Measurements from ENCODE around the gene PTRH1.
A peak's percentile ranks its signal among the peaks of the same experiment; 100 is the strongest.

The PTRH1 gene

DNA sequence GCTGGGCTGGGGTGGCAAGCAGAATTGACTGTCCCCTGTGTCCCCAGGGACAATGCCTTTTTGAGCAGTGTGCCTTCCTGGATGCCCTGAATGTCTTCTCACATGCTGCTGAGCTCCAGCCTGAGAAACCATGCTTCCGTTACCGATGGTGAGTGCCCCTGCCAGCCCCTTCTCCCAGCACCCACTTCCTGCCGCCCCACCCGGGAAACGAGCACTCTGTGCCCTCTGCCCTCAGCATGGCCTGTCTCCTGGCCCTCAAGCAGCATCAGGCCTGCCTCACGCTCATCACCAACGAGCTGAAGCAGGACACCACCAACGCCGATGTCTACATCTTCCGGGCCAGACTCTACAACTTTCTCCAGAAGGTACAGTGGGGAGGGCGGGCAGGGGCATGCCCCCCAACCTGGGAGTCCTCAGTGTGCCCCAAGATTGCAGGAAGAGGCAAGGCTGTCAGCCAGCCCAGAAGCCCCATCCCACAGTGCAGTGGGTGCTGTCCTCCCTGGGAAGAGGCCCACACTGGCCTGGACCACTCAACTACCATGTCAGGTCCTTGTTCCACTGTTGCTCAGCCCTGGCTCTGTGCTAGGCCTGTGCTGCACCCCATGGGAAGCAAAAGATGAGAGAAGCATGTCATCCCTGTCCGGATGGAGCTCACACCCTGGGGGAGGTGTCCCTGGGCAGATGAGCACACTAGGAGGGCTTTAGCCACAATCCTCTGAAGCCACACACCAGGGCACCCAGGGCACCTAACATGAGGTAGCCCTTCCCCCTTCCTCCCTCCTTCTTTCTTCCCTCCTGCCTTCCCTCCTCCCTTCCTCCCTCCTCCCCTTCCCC, 4.8 kb upstream of the PTRH1 start:
- peak; percentile 22 for DNase-seq

DNA sequence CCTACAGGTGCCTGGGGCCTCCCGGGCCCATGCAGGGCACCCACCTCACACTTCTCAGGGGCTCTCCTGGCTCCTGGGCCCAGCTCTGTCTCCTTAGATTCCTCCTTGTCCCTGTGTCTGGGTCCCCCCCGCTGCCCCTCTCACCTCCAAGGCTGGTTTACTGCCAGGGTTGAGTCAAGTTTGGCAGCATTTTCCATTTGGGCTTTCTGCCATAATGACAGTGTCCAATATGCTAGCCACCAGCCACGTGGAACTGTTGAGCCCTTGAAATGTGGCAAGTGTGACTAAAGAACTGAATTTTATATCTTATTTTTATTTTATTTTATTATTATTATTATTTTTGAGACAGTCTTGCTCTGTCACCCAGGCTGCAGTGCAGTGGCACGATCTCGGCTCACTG, 2.3 kb upstream of the PTRH1 start:
- no peak for DNase-seq

DNA sequence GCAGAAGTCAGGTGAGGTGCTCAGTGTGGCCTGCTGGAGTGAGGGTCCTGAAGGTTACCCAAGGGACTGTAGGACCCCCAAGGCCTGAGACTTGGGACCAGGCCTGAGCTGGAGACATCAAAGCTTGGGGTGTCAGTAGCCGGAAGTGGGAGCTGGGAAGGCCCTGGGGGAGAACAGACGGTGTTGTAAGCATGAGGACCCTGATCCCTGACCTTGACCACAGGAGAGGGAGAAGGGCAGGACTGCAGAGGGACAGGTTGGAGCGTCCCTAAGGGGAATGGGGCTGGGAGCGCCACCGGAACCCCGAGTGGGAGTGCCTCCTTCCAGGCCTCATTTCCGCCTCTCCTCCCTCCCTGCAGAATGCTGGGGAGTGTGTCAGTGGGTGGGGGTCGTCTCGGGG, 949 bp upstream of the PTRH1 start:
- DNase-seq: no peak

DNA sequence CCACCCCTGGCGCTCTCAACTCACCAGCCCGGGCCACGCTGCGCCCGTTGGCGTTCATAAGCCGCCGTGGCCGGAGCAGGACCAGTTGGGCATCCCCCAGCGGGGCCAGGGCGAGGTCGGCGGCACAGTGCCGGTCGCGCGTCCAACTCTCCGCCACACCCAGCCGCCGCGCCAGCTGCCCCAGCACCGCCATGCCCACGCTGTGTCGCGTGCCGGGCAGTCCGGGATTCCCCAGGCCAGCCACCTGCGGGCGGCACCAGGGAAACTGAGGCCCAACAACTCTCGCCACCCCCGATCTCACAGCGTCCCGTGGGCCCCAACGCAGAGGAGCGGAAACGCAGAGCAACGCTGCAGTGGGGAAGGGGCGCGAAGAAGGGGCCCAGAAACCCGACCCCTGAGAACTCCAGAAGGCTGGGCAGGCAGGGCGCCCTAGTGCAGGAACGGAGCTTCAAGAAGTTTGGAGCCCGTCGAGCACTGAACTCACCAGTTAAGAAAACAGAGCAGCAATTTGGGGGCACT, 453 bp downstream of the PTRH1 start:
- DNase-seq: no peak

DNA sequence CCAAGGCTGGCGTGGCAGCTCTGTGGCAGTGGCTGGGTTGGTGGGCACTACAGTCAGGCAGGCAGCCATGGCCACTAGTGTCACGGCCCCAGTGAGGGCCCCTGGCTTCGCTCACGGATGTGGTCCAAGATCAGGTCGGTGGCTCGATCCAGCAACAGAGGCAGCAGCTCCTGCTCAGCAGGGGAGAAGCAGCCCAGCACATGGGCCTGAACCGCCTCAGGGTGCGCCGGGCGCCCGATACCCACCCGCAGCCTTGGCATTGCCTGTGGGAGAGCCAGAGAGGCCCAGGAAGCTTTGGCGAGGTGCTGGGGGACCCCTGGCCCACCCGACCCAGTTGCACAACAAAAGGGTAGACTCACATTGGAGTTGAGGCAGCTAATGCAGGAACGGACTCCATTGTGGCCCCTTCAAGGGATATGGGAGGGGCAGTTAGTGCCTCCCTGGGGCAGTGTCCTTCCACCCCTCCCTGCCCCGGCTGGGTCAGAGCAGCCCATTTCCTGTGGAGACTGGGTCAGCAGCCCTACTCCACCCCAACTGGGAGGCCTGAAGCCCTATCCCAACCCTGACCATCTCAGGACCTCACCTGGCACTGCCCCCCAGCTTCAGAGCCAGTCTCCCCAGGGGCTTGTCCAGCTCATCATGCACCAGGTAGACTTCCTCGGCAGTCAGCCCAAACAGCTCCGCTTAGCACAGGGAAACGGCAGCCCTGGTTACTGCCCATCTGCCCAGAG, 1.3 kb downstream of the PTRH1 start:
- DNase-seq: no peak

DNA sequence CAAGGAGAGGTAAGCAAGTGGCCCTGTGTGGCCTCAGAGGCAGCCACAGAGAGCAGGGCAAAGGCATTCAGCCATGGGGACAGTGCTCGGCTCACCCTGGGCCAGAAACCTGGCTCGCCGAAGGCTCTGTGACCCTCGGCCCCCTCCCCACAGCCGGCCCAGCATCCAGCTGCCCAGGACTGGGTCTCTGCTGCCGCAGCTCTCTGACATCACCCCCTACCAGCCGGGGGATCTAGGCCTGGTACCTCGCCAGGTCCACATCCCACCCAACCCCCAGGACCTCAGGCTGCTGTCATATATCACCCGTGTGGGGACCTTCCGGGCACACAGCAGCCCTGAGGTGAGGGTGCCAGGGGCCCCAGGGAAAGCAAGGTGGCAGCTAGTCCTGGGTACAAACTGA, 2.6 kb downstream of the PTRH1 start:
- DNase-seq: no peak

DNA sequence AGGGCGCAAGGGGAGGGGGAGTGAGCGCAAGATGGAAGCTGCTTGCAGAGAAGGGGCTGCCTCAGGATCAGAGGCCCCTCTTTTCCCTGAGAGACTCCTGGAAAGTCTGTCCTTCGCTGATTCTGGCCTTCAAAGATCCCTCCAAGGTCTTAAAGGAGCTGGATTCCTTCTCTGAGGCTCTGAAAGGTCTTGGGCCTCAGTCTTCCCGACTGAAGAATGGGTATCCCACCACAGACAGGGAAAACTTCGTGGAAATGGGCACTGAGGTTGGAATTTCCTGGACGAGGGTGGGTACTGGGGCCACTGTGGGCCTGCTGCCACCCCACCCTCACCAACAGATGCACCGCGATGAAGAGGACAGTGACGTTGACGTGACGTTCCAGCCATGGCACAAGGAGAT, 3.1 kb downstream of the PTRH1 start:
- DNase-seq: no peak

DNA sequence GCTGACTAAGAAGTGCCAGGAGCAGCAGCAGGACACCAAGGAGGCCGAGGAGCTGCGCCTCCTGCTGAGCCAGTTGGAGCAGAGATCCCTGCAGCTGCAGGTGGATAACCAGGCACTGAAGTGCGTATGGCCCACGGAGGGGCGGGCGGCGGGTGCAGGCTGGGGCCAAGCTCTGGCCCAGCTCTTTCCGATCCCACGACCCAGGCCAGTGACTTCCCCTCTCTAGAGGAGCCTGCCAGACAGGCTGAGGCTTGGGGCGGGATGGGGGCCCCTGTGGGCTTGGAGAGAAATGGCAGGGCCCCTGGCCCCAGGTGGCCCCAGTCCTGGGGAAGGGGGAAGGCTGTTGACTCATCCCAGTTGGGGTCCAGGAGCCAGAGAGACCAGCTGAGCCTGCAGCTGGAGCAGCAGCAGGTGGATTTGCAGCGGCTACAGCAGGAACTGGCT, 3.6 kb downstream of the PTRH1 start:
- DNase-seq: no peak

DNA sequence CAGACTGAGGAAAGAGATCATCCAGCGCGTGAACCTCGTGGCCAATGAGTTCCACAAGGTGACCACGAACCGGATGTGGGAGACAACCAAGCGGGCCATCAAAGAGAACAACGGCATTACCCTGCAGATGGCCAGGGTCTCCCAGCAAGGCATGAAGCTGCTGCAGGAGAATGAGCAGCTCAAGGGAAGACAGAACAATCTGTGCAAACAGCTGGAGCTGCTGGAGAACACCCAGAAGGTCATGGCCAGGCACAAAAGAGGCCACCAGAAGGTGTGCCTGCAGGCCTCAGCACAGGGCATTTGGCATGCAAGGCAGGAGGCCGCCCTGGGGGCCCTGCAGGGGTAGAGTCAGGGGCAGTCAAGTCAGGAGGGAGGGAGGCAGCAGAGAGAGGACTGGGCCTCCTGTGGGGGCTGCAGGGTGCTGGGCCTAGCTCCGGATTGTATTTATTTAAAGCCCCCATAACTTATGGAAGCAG, 4.2 kb downstream of the PTRH1 start:
- DNase-seq: no peak

DNA sequence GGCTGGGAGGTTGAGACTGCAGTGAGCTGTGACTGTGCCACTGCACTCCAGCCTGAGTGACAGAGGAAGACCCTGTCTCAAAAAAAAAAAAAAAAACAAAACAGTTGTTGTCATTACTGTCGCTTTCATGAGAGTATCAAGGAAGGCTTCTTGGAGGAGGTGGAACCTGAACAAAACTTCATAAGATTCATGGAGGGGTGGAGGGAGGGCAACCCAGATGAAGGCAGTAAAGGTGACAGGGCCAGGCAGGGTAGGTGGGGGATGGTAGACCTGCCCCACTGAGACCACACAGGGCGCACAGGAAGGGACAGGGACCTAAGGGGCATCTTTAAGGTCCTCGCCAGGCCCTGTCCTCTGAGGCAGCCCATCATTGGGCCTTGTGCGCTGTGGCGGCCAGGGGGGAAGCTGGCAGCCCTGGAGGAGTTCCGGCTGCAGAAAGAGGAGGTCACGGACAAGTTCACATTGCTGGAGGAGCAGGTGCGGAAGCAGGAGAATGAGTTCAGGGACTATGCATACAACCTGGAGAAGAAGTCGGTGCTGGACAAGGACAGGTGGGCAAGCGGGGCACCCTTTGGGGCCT, 5.2 kb downstream of the PTRH1 start:
- DNase-seq: no peak

DNA sequence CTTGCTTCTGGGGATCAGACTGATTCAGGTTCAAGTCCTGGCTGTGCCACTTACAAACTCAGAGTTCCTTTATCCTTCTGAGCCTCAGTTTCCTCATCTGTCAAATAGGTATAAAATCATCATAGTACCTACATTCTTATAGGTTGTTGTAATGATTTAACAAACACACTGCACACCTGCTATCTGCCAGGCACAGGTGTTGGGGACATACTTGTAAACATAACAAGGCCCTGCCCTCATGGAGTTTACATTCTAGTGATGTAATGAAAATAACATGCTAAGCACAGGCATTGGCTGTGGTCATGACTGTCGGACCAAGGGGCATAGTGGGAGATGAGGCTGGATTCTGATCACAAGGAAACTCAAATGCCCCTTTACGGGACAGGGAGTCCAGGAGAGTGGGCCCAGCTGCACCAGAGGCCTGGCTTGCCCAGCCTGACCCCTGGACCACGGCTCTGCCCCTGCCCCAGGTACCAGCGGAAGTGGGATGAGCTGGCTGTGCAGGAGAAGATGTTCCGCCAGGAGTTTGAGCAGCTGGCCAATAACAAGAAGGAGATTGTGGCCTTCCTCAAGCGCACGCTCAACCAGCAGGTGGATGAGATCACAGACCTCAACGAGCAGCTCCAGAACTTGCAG, 6.4 kb downstream of the PTRH1 start:
- DNase-seq: no peak

DNA sequence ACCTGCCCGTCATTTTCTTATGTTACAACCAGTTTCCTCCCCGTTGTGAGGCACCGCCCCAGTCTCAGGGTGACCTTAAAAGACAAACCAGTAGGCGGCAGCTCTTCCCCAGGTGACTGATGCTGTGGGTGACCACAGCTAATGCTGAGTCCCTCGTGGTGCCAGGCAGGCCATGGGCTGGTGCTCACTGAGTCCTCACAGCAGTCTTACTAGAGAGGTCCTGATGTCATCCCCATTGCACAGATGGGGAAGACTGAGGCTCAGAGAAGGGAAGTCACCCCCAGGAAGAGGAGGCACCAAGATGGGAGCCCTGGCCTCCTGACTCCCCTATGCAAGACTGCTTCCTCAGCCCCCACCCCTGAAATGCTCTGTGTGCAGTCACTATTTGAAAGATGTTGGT, 7.7 kb downstream of the PTRH1 start:
- no peak for DNase-seq

DNA sequence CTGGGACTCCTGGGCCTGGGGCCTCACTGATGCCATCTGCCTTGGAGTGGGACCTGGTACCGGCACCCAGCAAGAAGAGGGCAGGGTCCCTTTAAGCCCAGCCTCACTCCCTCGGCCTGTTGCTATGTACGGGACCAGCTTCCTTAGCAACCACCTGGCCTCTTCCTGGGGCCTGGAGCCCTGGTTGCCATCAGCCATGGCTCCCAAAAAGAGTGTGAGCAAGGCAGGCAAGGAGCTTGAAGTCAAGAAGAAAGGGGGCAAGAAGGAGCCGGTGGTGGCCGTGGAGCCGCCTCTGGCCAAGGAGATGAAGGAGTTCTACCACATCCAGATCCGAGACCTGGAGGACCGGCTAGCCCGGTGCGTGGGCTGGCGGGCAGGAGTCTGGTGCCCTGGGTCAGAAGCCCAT, 8.6 kb downstream of the PTRH1 start, which contains the start of gene CFAP157:
CFAP157 (plus strand) TSS at position 153 of the 406 bp plus-strand sequence; CDS start at position 197, 44 bp downstream.
- DNase-seq: no peak

DNA sequence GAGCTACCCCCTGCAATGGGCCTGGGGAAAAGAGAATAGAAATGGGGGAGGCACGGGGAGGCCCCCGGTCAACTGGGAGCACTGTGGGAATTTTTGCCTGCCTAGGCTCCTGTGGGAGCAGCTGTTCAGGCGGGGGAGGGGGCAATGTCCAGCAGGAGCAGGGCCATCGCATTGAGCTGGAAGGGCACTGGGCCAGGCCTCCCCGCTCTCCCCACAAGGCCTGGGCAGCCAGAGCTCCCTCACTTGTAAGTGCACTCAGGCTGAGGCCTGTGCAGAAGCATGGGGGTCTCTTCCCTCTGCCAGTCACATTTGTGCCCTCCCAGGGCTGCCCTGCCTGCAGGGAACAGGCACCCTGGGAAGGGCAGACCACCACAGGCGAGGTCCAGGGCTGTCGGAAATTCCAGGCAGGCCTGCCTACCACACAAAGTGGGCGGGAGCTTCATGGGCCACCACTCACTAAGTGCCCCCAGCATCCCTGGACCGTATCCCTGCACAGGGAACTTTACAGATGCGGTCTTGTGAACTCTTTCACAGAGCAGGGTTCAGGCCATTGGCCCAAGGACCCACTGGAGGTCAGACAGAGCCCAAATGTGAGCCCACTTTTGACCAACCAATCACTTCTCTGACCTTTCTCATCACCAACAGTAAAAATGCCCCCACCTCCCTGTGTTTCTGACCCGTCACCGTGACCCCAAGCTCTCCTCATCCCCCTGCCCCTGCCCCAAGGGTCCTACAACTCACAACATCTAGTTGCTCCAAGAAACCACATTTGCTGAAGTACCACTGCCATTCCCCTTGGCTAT, 9.7 kb downstream of the PTRH1 start:
- no peak for DNase-seq

DNA sequence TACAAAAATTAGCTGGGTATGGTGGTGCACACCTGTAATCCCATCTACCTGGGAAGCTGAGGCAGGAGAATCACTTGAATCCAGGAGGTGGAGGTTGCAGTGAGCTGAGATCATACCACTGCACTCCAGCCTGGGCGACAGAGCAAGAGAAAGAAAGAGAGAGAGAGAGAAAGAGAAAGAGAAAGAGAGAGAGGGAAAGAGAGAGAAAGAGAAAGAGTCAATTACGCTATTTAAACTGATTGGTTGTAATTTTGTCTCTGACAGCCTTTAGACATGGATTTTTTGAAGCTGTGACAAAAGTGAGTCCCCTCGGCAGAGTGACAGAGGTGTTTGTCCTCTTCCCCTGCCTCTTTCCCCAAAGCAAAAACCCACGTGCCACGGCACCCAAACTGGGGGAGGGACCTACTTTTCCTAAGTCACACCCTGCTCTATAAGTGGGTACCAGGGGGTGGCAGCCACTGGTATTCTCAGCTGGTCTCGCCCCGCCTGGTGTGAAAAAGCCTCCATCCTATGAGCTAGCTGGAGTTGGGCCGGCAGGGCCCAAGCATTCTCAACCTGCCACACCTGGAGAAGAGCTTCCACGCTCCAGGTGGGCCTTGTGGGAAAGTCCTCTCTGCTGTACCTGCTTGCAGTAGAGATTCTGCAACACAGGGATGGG, 12.0 kb downstream of the PTRH1 start:
- no peak for DNase-seq

DNA sequence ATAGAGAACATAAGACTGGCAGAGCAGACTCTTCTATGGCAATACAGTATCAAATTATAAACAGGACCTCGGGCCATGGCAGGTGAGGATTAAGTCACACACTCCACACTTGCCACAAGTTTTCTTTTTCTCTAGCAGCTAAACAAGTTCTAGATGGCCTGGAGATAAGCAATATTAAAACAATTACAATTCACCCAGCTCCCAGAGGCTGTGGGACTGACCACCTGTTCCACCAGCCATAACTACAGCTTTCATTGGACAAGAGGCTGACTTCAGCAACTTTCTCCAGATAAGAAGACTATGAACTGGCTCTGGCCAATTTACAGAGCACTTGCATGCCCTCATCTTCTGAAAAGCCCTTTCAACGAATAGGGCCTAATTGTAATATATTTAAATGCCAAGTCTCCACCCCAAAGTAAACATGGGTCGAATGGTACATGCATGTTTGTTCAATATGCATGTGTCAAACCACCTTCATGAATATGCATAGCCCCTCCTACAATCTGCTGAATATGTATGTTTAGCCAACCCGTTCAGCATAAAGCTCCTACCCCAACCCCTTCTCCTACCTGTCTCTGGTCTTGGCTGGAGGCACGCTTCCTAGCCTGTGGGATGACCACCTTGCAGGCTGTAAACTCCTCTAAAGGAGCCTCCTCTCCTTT, 14.7 kb downstream of the PTRH1 start:
- no peak for DNase-seq

DNA sequence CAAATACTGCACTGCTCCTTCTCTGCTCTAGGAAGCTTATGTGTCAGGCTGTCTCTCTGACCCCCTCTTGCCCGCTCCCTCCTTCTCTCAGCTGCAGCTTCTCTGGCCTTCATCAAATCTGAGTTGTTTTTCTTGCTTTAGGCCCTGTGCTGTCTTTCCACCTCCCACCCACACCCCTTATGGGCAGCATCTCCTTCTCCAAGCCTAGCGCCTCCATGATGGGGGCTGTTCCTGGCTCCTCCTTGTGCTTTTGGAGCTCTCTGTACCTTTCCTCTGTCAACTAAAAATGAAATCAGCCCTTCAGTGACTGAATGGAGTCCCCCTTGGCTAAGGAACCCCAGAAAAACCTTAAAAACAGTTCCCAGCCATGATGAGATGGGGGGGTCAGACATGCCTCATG, 15.3 kb downstream of the PTRH1 start:
- DNase-seq: no peak

DNA sequence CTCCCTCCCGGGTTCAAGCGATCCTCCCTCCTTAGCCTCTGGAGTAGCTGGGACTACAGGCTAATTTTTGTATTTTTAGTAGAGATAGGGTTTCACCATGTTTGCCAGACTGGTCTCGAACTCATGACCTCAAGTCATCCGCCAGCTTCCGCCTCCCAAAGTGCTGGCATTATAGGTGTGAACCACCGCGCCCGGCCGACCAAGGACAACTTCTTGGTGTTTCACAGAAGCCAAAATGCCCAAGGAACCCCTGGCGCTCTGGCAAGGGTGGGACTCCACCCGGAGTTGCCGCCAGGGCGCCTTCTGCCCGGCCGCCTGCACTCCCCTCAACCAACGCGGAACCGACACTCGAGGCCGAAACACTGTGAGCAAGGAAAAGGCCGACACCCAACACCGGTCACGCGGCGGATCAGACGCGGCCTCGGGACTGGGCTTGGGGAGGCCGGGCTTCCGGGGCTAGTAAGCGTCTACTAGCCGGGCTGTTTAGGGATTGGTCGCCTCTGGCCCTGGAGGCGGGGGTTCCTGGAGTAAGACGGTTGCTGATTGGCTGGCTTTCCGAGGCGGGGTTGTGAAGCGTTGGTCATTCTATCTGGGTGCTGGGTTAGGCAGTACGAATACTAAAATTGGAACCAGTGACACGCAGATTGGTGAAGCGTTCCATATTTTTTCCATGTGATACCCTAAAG, 16.3 kb downstream of the PTRH1 start:
- DNase-seq: peak; percentile 86

DNA sequence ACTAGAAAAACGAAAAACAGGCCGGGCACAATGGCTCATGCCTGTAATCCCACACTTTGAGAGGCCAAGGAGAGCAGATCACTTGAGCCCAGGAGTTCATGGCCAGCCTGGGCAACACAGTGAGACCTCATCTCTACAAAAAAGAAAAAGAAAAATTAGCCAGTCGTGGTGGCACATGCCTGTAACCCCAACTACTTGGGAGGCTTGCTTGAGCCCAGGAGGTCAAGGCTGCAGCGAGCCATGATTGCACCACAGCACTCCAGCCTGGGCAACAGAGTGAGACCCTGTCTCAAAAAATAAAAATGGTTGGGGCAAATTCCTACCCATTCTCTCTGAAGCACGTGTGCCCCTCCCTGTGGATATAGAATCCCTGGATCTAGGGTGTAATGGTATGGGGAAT, 17.1 kb downstream of the PTRH1 start:
- no peak for DNase-seq

DNA sequence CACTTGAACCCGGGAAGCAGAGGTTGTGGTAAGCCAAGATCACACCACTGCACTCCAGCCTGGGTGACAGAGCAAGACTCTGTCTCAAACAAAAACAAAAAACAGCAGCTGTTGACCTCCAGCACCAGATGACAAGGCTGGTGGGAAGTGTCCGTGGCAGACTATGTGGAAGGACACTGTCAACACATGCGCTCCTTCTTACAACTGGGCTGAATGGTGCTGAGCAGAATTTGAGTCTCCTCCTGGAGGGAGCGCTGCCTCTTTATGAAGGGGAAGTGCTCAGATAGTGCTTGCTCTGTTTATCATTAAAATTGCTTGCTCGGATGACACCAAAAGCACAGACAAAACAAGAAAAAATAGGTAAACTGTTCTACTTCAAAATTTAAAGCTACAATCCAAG, 17.9 kb downstream of the PTRH1 start:
- no peak for DNase-seq
